GM19043 (cell line): ENCODE results near the gene MAST4.
A peak's percentile ranks its signal among the peaks of the same experiment; 100 is the strongest.

ENCODE experiments used
- ATAC-seq: cut with Tn5 transposase; IDR thresholded peaks from one replicate; pipeline ENCODE4 v1.9.1; 2021; ENCODE audit warnings: low read depth; ENCODE audit not compliant: unreplicated experiment

The MAST4 gene

GRCh38 chr5:67140413-67140812, 544.2 kb downstream of the MAST4 start:
- no peak for ATAC-seq

- ATAC-seq = no peak
Observed at GRCh38 chr5:67141644-67142043, 545.5 kb downstream of the MAST4 start.

GRCh38 chr5:67142816-67143215, 546.6 kb downstream of the MAST4 start:
- no peak for ATAC-seq

DNA sequence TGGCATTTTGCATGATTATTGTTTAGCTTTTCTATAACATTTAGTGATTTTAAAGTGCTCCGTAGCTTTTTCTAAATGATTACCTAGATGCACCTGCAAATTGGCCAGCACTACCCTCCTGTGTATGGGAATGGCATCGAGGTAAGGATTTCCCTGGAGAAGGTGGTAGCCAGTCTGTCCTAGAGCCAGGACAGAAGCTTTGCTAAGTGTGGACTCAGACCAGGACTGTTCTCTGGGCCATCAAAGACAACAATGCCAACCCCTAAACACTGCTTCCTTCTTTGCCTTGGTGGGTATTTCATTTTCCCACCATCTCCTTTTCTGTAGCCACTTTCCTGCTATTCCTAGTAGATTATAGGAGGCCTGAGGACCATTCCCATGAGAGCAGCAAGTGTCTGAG, 547.4 kb downstream of the MAST4 start:
- ATAC-seq = no peak

- no peak for ATAC-seq
Observed at GRCh38 chr5:67144183-67144639, 548.0 kb downstream of the MAST4 start.

DNA sequence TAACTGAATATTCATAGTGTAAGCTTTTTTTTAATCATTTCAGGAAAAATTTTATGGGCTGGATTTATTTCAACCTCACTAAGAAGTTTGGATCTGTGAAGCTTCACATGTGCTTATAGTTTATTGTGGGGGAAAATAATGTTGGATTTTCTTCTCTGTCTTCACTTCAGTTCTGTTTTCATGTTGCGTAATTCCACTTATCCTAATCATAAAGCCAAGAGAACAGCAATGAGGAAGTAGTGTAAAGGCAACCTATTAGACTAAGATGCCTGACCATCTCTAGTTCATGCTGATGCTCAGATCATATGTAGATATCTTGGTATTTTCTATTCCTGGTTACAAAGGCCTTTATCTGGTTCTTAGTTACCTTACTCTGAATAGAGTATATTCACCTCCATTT, 550.4 kb downstream of the MAST4 start:
- no peak for ATAC-seq

GRCh38 chr5:67146981-67147380, 550.8 kb downstream of the MAST4 start:
- ATAC-seq = no peak

DNA sequence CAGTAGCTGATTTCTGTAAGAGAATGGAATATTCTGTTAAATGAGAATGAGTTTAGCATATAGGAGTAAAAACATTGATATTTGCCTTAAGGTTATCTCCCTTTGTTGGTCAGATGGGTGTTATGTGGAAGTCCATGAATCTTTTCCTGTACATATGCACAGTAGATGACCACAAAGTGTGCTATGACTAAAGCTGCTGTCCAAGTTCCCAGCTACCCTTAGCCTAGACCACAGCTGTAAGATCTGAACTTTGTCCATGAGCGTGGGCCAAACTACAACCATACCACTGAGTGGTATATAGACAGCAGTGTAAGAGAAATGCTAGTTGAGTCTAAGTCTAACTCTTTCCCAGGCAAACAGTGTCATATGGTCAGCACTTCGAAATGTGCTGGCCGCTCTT, 551.6 kb downstream of the MAST4 start:
- ATAC-seq = no peak

GRCh38 chr5:67149057-67149950, 553.1 kb downstream of the MAST4 start:
- no peak for ATAC-seq

- no peak for ATAC-seq
Observed at GRCh38 chr5:67149951-67150523, 553.8 kb downstream of the MAST4 start.

DNA sequence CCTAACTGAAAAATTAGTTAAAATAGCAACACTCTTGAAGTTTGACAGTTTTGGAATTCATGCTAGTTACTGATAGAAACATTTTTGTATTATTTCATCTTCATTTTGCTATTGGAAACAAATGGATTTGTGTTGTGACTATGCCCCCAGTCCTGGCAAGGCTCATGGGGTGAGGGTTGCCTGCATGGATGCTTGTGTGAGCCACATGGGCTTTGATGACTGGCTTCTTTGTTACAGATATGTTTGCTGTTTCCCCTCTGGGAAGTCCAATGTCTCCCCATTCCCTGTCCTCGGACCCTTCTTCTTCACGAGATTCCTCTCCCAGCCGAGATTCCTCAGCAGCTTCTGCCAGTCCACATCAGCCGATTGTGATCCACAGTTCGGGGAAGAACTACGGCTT, 556.2 kb downstream of the MAST4 start:
- ATAC-seq = no peak

DNA sequence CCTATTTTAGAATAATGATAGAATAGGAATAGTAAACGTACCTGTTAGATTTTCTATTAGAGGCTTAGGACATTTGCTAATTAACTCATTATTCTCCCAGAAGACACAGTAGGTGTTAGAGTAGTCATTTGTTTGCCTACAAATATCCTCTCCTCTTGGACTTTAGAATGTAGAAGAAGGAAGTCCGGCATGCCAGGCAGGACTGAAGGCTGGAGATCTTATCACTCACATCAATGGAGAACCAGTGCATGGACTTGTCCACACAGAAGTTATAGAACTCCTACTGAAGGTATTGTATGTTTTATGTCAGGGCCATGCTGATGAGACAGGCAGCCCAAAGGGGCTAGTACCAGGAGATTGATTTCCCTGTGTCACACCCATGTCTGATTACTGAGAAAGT, 557.1 kb downstream of the MAST4 start:
- no peak for ATAC-seq

DNA sequence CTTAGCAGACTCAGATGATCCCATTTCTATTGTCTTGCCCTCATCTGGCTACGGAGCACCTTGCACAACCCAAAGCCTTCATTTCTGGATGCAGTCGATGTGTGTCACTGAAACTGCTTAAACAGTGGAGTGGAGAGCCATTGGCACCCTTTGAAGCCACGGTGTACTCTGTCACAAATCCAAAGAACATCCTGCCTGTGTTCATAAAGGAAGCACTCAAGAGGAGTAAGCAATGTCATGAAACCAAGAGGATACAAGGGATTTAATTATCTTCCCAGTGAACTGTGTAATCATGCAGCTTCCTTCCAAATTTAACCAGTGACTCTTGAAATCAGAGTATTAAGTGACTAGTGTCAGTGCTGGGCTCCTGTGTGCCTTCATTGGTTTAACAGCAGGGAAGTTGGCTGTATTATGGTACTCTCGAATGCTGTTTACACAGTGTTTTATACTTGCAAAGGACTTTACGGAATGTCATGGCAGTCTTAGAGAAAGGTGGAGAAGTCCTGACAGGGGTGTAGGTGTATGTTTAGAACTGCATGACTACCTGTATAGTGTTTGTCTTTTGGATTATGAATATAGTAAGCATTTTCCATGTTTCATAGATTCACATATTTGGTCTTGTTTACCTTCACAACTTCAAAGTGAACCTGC, 558.5 kb downstream of the MAST4 start:
- ATAC-seq = no peak

DNA sequence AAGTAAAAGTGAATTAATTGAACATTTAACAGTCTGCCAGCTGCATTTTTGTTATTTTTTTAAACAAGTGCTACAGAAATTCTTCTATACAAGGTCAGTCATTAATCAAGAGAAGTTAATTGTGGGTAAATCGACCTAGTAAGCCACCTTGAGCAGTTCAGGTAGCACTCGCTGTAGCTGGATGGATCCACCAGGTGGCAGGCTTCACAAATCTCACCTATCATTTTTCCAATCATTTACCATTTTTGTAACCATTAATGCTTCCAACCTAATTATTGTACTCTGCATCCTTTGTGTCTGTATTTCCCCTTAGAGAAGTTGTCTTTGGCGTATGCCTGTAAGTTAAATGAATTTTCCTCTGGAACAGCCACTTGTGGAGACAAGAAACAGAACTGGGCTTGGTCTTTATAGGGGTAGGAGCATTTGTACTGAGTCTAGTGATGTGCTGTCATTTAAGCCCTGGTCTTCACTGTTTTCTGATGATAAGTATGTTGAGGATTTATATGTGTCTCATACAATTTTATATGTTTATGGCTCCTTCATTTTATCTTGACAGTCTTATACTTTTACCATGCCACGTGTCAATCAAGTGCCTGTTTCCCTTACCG, 560.9 kb downstream of the MAST4 start:
- ATAC-seq = peak; percentile 55

- ATAC-seq = no peak
Observed at GRCh38 chr5:67160272-67160671, 564.1 kb downstream of the MAST4 start.

DNA sequence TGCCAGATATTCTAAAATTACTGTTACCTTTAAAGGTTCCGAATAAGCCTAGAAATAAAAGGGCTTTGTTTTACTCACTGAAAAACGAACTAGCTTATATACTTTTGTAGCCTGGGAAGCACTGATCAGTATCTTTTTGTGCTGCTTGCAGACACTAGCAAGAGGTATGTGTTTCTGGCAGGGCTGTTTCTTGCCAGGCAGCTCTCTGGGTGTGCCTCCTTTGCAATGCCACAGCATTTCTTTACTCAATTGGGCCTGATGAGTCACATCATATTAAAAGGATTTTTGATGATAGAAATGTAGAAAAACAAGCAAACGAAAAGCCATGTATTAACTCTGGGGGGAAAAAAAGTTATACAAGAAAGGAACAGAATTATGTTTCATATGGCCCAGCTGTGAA, 564.8 kb downstream of the MAST4 start:
- ATAC-seq = no peak

DNA sequence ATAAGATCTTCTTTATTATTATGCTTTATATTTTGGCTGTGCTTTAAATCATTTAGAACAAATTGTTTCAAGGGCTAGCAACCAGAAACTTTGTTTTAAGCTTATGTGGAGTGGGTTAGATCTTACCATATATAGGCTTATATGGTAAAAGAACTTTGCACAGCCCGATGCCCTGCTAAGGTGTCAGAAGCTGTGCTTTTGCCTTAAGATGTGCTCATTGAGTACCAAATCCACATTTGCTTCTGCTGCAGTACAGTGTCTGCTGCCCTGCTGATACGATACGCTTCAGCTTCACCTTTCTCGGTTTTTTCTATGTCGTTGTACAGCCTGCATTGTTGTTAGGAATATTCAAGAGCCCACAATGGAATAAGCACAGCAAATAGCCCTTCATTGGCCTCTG, 565.6 kb downstream of the MAST4 start:
- no peak for ATAC-seq

GRCh38 chr5:67163231-67163756, 567.1 kb downstream of the MAST4 start:
- no peak for ATAC-seq

- no peak for ATAC-seq
Observed at GRCh38 chr5:67163863-67164595, 567.8 kb downstream of the MAST4 start.

DNA sequence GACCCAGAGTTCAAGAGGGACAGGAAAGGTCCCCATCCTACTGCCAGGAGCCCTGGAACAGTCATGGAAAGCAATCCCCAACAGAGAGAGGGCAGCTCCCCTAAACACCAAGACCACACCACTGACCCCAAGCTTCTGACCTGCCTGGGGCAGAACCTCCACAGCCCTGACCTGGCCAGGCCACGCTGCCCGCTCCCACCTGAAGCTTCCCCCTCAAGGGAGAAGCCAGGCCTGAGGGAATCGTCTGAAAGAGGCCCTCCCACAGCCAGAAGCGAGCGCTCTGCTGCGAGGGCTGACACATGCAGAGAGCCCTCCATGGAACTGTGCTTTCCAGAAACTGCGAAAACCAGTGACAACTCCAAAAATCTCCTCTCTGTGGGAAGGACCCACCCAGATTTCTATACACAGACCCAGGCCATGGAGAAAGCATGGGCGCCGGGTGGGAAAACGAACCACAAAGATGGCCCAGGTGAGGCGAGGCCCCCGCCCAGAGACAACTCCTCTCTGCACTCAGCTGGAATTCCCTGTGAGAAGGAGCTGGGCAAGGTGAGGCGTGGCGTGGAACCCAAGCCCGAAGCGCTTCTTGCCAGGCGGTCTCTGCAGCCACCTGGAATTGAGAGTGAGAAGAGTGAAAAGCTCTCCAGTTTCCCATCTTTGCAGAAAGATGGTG, 568.8 kb downstream of the MAST4 start:
- no peak for ATAC-seq
